ENCODE results near the gene CBFB.

GRCh38 chr16:67040166-67040565 is 11.2 kb downstream of the CBFB start:
- TF ChIP-seq, protein P1, sequence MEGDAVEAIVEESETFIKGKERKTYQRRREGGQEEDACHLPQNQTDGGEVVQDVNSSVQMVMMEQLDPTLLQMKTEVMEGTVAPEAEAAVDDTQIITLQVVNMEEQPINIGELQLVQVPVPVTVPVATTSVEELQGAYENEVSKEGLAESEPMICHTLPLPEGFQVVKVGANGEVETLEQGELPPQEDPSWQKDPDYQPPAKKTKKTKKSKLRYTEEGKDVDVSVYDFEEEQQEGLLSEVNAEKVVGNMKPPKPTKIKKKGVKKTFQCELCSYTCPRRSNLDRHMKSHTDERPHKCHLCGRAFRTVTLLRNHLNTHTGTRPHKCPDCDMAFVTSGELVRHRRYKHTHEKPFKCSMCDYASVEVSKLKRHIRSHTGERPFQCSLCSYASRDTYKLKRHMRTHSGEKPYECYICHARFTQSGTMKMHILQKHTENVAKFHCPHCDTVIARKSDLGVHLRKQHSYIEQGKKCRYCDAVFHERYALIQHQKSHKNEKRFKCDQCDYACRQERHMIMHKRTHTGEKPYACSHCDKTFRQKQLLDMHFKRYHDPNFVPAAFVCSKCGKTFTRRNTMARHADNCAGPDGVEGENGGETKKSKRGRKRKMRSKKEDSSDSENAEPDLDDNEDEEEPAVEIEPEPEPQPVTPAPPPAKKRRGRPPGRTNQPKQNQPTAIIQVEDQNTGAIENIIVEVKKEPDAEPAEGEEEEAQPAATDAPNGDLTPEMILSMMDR (IDR thresholded peaks at IDR 0.05), result no peak
- TF ChIP-seq POLR2A (IDR thresholded peaks at IDR 0.05) (no peak), EP300 (IDR thresholded peaks at IDR 0.05) (no peak)

Data from suprapubic skin (tissue), 3 donors.